ENCODE measurements around the gene NALCN. TPM values are rescaled to one million over a fixed set of nuclear protein-coding genes. Genes with fewer than 3 reads are reported as not detected.

Gene NALCN
- total and polyA plus RNA-seq, 2 donors (not counting 1 experiment from before 2014, with no cell fraction given): not detected

DNA sequence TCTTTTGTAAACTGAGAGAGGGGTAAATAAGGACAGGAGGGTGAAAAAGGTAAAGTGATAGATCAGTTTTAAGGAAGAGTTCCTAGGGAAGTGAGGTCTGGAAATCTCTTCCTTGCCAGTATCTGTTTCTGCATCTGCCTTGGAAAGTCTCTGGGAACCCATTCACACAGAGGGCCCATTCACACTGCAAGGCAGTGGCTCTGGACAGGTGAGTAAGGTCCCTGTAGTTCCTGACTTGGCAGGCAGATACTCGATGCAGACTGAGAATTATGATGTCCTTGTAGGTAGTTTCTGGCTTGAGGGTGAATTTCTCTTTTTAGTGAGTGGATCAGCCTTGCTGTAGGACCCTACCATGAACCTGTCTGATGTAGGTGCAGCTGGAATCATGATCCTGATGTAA, 293.3 kb downstream of the NALCN start:
- POLR2A ChIA-PET: no interaction called here
- TF ChIP-seq, protein P1, sequence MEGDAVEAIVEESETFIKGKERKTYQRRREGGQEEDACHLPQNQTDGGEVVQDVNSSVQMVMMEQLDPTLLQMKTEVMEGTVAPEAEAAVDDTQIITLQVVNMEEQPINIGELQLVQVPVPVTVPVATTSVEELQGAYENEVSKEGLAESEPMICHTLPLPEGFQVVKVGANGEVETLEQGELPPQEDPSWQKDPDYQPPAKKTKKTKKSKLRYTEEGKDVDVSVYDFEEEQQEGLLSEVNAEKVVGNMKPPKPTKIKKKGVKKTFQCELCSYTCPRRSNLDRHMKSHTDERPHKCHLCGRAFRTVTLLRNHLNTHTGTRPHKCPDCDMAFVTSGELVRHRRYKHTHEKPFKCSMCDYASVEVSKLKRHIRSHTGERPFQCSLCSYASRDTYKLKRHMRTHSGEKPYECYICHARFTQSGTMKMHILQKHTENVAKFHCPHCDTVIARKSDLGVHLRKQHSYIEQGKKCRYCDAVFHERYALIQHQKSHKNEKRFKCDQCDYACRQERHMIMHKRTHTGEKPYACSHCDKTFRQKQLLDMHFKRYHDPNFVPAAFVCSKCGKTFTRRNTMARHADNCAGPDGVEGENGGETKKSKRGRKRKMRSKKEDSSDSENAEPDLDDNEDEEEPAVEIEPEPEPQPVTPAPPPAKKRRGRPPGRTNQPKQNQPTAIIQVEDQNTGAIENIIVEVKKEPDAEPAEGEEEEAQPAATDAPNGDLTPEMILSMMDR (IDR thresholded peaks at IDR 0.05): no peak
- no peak for TF ChIP-seq EZH2 (IDR thresholded peaks at IDR 0.05; ENCODE audit: borderline replicate concordance, insufficient read depth, low read depth, low read length, poor library complexity, severe bottlenecking)

DNA sequence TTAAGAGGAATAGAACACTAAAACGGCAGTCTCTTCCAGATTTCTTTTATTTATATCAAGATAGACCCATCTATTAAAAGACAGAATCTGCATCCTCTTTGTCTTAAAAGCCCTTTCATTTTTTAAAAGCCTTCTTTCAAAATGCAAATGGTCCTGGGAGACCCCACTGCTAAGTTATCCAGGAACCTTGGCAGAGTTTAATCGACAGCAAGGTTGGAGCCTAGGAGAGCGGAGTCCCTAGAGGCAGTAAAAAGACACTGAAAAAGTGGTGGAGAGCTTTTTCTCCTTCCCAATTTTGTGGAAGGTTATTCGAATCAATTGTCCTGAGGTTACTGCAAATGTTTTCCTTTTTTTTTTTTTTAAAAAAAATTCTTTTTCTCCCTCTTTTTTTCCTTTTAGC, 294.7 kb downstream of the NALCN start:
- CTCF ChIA-PET: interaction anchor here (0.9 to 1.5 kb wide), 2 partner anchors 21 to 23 kb away, joined by 3 to 4 read pairs; no protein-coding TSS in a partner anchor
- H3K36me3 ChIP-seq (replicated peaks in 1 of 2; ENCODE audit: control extremely low read depth in 1 of 2, control insufficient read depth in 1 of 2, extremely low read depth in 1 of 2, insufficient read depth in 2 of 2, low read length in 1 of 2): no peaks in the 10 kb centered on the region
- H3K4me3 Mint-ChIP-seq: no peak overlapping the region
- H3K9me3 Mint-ChIP-seq (ENCODE audit: insufficient read depth): no peaks in the 10 kb centered on the region
- peaks cover 7% of the 10 kb centered on the region for H3K27me3 Mint-ChIP-seq
- no peak overlapping the region for H3K9ac ChIP-seq (ENCODE audit: low read length)
- H3K4me1 Mint-ChIP-seq: no peaks in the 10 kb centered on the region
- H3K27ac Mint-ChIP-seq: no peak overlapping the region
- H2AFZ ChIP-seq (ENCODE audit: insufficient read depth, low read depth, low read length, poor library complexity, severe bottlenecking): no peak overlapping the region
- TF ChIP-seq EZH2 (IDR thresholded peaks at IDR 0.05; ENCODE audit: borderline replicate concordance, insufficient read depth, low read depth, low read length, poor library complexity, severe bottlenecking): no peak
- TF ChIP-seq, protein P1 (IDR thresholded peaks at IDR 0.05): no peak
- ATAC-seq (ENCODE audit: low read depth) (no peak), DNase-seq (no peak)
- intact Hi-C loops (cut with micrococcal nuclease): no loop called here
- POLR2A ChIA-PET: no interaction called here
- H4K20me1 ChIP-seq (ENCODE audit: control insufficient read depth, insufficient read depth, low read length, poor library complexity, severe bottlenecking): no peaks in the 10 kb centered on the region
- H3K4me2 ChIP-seq (replicated peaks; ENCODE audit: low read depth, low read length, poor library complexity, severe bottlenecking): no peak overlapping the region
- H3K9me3 ChIP-seq (ENCODE audit: control extremely low read depth in 1 of 3, control insufficient read depth in 2 of 3, insufficient read depth in 1 of 3, low read length in 2 of 3): no peaks in the 10 kb centered on the region
- no peaks in the 10 kb centered on the region for H3K79me2 ChIP-seq (ENCODE audit: control insufficient read depth, insufficient read depth, low read length)
- H3K27ac ChIP-seq (ENCODE audit: low read length in 2 of 2): no peak overlapping the region
- H3K4me3 ChIP-seq (ENCODE audit: control extremely low read depth in 1 of 5, extremely low read depth in 1 of 5, insufficient read depth in 1 of 5, low read depth in 2 of 5, low read length in 4 of 5): no peak overlapping the region
- WGBS (ENCODE audit: insufficient coverage): no CpG with 5 or more reads among the region's 4 CpGs
- no peaks in the 10 kb centered on the region for H3K4me1 ChIP-seq (ENCODE audit: control insufficient read depth in 2 of 2, insufficient read depth in 2 of 2, low read length in 2 of 2)
- no peaks in the 10 kb centered on the region for H3K27me3 ChIP-seq (replicated peaks in 1 of 4; ENCODE audit: control extremely low read depth in 1 of 4, control insufficient read depth in 3 of 4, insufficient read depth in 4 of 4, low read length in 3 of 4)

More for the DNA sequence above, 293.3 kb downstream of the NALCN start:
- no peak overlapping the region for H3K27ac ChIP-seq (ENCODE audit: low read length in 2 of 2)
- H3K9me3 Mint-ChIP-seq (ENCODE audit: insufficient read depth): no peaks in the 10 kb centered on the region
- H3K4me3 Mint-ChIP-seq: no peak overlapping the region
- CTCF ChIA-PET: no interaction called here
- H4K20me1 ChIP-seq (ENCODE audit: control insufficient read depth, insufficient read depth, low read length, poor library complexity, severe bottlenecking): no peaks in the 10 kb centered on the region
- H3K4me1 ChIP-seq (ENCODE audit: control insufficient read depth in 2 of 2, insufficient read depth in 2 of 2, low read length in 2 of 2): no peaks in the 10 kb centered on the region
- no peak overlapping the region for H3K4me2 ChIP-seq (replicated peaks; ENCODE audit: low read depth, low read length, poor library complexity, severe bottlenecking)
- peaks cover 6% of the 10 kb centered on the region for H3K27me3 Mint-ChIP-seq
- H3K36me3 ChIP-seq (replicated peaks in 1 of 2; ENCODE audit: control extremely low read depth in 1 of 2, control insufficient read depth in 1 of 2, extremely low read depth in 1 of 2, insufficient read depth in 2 of 2, low read length in 1 of 2): no peaks in the 10 kb centered on the region
- intact Hi-C loops (cut with micrococcal nuclease): no loop called here
- H3K4me1 Mint-ChIP-seq: no peaks in the 10 kb centered on the region
- H2AFZ ChIP-seq (ENCODE audit: insufficient read depth, low read depth, low read length, poor library complexity, severe bottlenecking): no peak overlapping the region
- H3K27ac Mint-ChIP-seq: no peak overlapping the region
- no peak for ATAC-seq (ENCODE audit: low read depth)
- no peak for DNase-seq
- no peaks in the 10 kb centered on the region for H3K9me3 ChIP-seq (ENCODE audit: control extremely low read depth in 1 of 3, control insufficient read depth in 2 of 3, insufficient read depth in 1 of 3, low read length in 2 of 3)
- H3K27me3 ChIP-seq (replicated peaks in 1 of 4; ENCODE audit: control extremely low read depth in 1 of 4, control insufficient read depth in 3 of 4, insufficient read depth in 4 of 4, low read length in 3 of 4): no peaks in the 10 kb centered on the region
- WGBS (ENCODE audit: insufficient coverage): 100% methylated on average over 1 of the region's 1 CpG
- H3K79me2 ChIP-seq (ENCODE audit: control insufficient read depth, insufficient read depth, low read length): no peaks in the 10 kb centered on the region
- no peak overlapping the region for H3K9ac ChIP-seq (ENCODE audit: low read length)
- H3K4me3 ChIP-seq (ENCODE audit: control extremely low read depth in 1 of 5, extremely low read depth in 1 of 5, insufficient read depth in 1 of 5, low read depth in 2 of 5, low read length in 4 of 5): no peak overlapping the region

Measured in B cell (primary cell).